SU-DHL-6 (cell line): ENCODE measurements around the gene RTF2.

Experiments
- EZH2phosphoT487 ChIP-seq: fragments of 200-600 bp; sonication (generic), shearing (Covaris generic); conservative IDR thresholded peaks from 2 replicates; pipeline ENCODE4 v1.6.1; 2018; ENCODE audit warnings: mild to moderate bottlenecking, antibody characterized with exemption, low read length, moderate library complexity, mixed read lengths
- TF ChIP-seq, protein P1 (sequence below): fragments of 200-600 bp; sonication (generic); IDR thresholded peaks from one replicate; pipeline ENCODE4 v1.5.1; 2017; ENCODE audit warnings: antibody characterized with exemption, mild to moderate bottlenecking, low read length, moderate library complexity; ENCODE audit not compliant: insufficient read depth, poor library complexity, severe bottlenecking

DNA sequence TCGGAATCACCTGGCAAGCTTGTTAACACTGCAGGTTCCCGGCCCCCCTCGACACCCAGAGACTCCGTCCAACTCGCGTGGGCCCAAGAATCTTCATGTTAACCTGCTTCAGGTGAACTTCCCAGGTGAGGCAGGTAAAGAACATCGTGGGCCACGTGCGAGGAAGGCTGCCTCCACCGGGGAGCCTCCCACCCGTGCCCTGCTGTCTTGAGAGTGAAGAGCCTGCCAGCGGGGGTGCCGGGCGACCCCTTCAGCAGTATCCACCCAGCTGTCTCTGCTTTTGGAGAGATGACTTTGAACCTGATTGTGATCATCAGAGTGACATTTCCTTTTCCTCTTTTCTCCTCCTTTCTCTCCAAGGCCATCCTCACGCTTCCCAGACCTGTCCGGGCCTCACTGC lies 22.9 kb upstream of the RTF2 start:
- TF ChIP-seq, protein P1, sequence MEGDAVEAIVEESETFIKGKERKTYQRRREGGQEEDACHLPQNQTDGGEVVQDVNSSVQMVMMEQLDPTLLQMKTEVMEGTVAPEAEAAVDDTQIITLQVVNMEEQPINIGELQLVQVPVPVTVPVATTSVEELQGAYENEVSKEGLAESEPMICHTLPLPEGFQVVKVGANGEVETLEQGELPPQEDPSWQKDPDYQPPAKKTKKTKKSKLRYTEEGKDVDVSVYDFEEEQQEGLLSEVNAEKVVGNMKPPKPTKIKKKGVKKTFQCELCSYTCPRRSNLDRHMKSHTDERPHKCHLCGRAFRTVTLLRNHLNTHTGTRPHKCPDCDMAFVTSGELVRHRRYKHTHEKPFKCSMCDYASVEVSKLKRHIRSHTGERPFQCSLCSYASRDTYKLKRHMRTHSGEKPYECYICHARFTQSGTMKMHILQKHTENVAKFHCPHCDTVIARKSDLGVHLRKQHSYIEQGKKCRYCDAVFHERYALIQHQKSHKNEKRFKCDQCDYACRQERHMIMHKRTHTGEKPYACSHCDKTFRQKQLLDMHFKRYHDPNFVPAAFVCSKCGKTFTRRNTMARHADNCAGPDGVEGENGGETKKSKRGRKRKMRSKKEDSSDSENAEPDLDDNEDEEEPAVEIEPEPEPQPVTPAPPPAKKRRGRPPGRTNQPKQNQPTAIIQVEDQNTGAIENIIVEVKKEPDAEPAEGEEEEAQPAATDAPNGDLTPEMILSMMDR, result no peak
- no peak for TF ChIP-seq EZH2phosphoT487
